Measurements from ENCODE around the gene VAV2.

- TF ChIP-seq CTCF (conservative IDR thresholded peaks at IDR 0.05) = no peak
- TF ChIP-seq ZFX (IDR thresholded peaks at IDR 0.05) = no peak
Observed at GRCh38 chr9:134007150-134007549, 15.0 kb upstream of the VAV2 start.

Measured in C4-2B (cell line).